HepG2 (cell line): ENCODE data around the gene WNT7B. TPM values are rescaled to one million over a fixed set of nuclear protein-coding genes. Genes with fewer than 3 reads are reported as not detected.

Source experiments
- ARID5B ChIP-seq: IDR thresholded peaks from 2 replicates; pipeline ENCODE4 v1.4.0; 2020; ENCODE audit warnings: mild to moderate bottlenecking, missing genetic modification reagents
- MLX ChIP-seq: IDR thresholded peaks from 2 replicates; pipeline ENCODE4 v1.6.1; 2016
- ZSCAN30 ChIP-seq: sonication (generic); formaldehyde crosslinking; IDR thresholded peaks from 2 replicates; pipeline ENCODE4 v1.5.0; 2020; ENCODE audit warnings: mild to moderate bottlenecking, missing genetic modification reagents
- polyA plus RNA-seq, 8 experiments: library from polyadenylated mRNA; depleted of rRNA in 3 of 8; stranded (reverse) in 7 of 8; unstranded in 1 of 8; fragments of >200 nt; fragmentation: Illumina TruSeq in 4 of 8; extraction: Trizol in 4 of 8; gene quantifications; 2 replicates each; pipeline versions ENCODE4 v1.2.1 to v1.2.3, GENCODE V29; 2011 to 2016; ENCODE audit warnings: low read depth in 4 of 8, missing spikeins in 1 of 8, mixed read lengths in 1 of 8; ENCODE audit not compliant: insufficient read depth in 1 of 8
- total RNA-seq, 5 experiments: library from RNA; depleted of rRNA; stranded (reverse); fragments of >200 nt; fragmentation: Illumina TruSeq; extraction: Trizol; gene quantifications; 2 replicates each; pipeline ENCODE4 v1.2.3, GENCODE V29; 2016; ENCODE audit warnings: low read depth in 1 of 5
- TF ChIP-seq, protein P1 (sequence below), 2 experiments: sonication (generic) in 1 of 2; formaldehyde crosslinking in 1 of 2; IDR thresholded peaks; 2 replicates each; pipeline versions ENCODE4 v1.6.1 to v1.9.0; 2014 to 2022; ENCODE audit warnings: antibody characterized with exemption in 1 of 2, borderline replicate concordance in 1 of 2, inconsistent platforms in 1 of 2, low read depth in 1 of 2, missing genetic modification reagents in 1 of 2
- TF ChIP-seq, protein P2 (sequence below): sonication (generic); formaldehyde crosslinking; IDR thresholded peaks from 2 replicates; pipeline ENCODE4 v1.5.1; 2020; ENCODE audit warnings: mild to moderate bottlenecking, missing genetic modification reagents, borderline replicate concordance

WNT7B gene
- total and polyA plus RNA-seq, 2 of the 13 experiments (the other 11 are each of a cell fraction or from before 2014, with no cell fraction given): 0.09 TPM; not detected in 1

DNA sequence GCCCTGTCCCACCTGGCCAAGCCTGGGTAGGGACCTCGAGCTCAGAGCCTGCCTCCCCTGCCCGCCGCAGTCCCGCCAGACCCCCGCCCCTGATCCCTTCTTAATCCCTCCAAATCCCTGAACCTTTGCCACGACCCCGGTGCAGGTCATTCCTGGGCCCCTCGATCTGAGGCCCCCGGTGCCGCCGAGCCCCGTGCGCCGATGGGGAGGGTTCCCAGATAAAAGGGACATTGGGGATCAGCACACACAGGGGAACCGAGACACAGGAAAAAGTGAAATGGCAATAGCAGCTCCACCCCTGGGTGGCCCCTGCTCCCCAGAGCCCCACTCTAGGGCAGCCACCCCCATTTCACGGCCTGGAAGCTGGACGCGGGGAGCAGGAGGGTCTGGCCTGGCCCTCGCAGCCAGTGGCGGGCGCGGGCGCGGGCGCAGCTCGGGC, 1.3 kb upstream of the WNT7B start (continued):
- TF ChIP-seq, protein P1, sequence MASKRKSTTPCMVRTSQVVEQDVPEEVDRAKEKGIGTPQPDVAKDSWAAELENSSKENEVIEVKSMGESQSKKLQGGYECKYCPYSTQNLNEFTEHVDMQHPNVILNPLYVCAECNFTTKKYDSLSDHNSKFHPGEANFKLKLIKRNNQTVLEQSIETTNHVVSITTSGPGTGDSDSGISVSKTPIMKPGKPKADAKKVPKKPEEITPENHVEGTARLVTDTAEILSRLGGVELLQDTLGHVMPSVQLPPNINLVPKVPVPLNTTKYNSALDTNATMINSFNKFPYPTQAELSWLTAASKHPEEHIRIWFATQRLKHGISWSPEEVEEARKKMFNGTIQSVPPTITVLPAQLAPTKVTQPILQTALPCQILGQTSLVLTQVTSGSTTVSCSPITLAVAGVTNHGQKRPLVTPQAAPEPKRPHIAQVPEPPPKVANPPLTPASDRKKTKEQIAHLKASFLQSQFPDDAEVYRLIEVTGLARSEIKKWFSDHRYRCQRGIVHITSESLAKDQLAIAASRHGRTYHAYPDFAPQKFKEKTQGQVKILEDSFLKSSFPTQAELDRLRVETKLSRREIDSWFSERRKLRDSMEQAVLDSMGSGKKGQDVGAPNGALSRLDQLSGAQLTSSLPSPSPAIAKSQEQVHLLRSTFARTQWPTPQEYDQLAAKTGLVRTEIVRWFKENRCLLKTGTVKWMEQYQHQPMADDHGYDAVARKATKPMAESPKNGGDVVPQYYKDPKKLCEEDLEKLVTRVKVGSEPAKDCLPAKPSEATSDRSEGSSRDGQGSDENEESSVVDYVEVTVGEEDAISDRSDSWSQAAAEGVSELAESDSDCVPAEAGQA (IDR thresholded peaks at IDR 0.05; ENCODE audit: low read depth): no peak
- TF ChIP-seq, protein P1 (CRISPR knock-in tag; IDR thresholded peaks at IDR 0.05; ENCODE audit: borderline replicate concordance): no peak
- no peak for TF ChIP-seq MLX
- TF ChIP-seq ARID5B: no peak
- no peak for TF ChIP-seq ZSCAN30 (CRISPR knock-in tag)
- TF ChIP-seq, protein P2, sequence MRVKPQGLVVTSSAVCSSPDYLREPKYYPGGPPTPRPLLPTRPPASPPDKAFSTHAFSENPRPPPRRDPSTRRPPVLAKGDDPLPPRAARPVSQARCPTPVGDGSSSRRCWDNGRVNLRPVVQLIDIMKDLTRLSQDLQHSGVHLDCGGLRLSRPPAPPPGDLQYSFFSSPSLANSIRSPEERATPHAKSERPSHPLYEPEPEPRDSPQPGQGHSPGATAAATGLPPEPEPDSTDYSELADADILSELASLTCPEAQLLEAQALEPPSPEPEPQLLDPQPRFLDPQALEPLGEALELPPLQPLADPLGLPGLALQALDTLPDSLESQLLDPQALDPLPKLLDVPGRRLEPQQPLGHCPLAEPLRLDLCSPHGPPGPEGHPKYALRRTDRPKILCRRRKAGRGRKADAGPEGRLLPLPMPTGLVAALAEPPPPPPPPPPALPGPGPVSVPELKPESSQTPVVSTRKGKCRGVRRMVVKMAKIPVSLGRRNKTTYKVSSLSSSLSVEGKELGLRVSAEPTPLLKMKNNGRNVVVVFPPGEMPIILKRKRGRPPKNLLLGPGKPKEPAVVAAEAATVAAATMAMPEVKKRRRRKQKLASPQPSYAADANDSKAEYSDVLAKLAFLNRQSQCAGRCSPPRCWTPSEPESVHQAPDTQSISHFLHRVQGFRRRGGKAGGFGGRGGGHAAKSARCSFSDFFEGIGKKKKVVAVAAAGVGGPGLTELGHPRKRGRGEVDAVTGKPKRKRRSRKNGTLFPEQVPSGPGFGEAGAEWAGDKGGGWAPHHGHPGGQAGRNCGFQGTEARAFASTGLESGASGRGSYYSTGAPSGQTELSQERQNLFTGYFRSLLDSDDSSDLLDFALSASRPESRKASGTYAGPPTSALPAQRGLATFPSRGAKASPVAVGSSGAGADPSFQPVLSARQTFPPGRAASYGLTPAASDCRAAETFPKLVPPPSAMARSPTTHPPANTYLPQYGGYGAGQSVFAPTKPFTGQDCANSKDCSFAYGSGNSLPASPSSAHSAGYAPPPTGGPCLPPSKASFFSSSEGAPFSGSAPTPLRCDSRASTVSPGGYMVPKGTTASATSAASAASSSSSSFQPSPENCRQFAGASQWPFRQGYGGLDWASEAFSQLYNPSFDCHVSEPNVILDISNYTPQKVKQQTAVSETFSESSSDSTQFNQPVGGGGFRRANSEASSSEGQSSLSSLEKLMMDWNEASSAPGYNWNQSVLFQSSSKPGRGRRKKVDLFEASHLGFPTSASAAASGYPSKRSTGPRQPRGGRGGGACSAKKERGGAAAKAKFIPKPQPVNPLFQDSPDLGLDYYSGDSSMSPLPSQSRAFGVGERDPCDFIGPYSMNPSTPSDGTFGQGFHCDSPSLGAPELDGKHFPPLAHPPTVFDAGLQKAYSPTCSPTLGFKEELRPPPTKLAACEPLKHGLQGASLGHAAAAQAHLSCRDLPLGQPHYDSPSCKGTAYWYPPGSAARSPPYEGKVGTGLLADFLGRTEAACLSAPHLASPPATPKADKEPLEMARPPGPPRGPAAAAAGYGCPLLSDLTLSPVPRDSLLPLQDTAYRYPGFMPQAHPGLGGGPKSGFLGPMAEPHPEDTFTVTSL (CRISPR knock-in tag): no peak
